Measurements from ENCODE around the gene SYNPR. TPM values are rescaled to one million over a fixed set of nuclear protein-coding genes. Genes with fewer than 3 reads are reported as not detected.

SYNPR gene
- total and polyA plus RNA-seq, 5 donors from 2014 or later, result not detected

DNA sequence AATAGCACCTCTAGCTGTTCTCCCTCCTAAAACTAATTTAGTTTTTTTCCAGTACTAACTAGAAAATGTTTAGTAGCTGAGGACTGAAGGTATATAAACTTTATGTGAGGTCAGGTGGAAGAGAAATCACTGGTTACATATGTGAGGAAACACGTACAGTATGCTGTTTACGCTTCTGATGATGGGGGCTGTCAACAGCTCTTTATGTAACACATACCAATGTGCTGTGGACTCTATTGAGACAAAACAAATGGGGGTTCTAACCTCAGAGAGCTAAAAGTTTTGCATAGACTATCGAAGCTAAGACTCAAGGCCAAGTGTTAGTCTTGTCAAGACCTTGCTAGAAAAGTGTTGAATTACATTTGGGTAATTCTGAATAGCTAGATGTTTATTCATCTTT is 107.5 kb downstream of the SYNPR start:
- peaks cover 0 to 3% (median 0%) of the 10 kb centered on the region in 7 donors for H3K9me3 Mint-ChIP-seq
- no peaks in the 10 kb centered on the region for H3K27me3 Mint-ChIP-seq
- no peaks in the 10 kb centered on the region for H3K36me3 ChIP-seq (ENCODE audit: control insufficient read depth, insufficient read depth, low read length)
- ATAC-seq (ENCODE audit: low read depth in 2 of 2) (no peak), DNase-seq (no peak)
- H3K27ac Mint-ChIP-seq, result no peak overlapping the region
- H3K27ac ChIP-seq (ENCODE audit: insufficient read depth, low read length, poor library complexity, severe bottlenecking), result no peak overlapping the region
- no peak overlapping the region for H3K4me3 Mint-ChIP-seq
- H3K27me3 ChIP-seq (ENCODE audit: control insufficient read depth, insufficient read depth, low read length), result no peaks in the 10 kb centered on the region
- no peaks in the 10 kb centered on the region for H3K4me1 Mint-ChIP-seq
- no peak overlapping the region for H3K4me3 ChIP-seq (ENCODE audit: low read depth, low read length)
- no peaks in the 10 kb centered on the region for H3K9me3 ChIP-seq (ENCODE audit: control insufficient read depth in 2 of 2, low read length in 2 of 2)
- H3K4me1 ChIP-seq (ENCODE audit: control insufficient read depth, insufficient read depth, low read length, poor library complexity, severe bottlenecking), result no peaks in the 10 kb centered on the region
- no peaks in the 10 kb centered on the region for H3K36me3 Mint-ChIP-seq

DNA sequence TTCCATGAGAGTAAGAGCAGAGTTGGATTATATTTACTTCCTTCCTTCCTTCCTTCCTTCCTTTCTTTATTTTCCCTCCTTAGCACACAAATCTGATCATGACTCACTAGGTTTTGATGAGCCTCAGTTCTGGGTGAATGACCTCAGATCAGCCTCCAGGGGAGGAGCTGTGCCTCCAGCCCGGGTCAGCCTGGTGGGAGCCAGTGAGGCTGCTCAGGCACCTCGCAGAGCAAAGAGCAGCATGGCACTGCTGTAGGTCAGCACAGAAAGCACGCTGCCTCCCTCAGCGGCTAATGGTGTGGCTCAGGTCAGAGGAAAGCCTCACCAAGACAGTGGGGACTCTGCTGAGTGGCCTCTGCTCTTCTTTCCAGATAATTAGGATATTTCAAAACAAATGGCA is 108.5 kb downstream of the SYNPR start:
- no peak for ATAC-seq (ENCODE audit: low read depth in 2 of 2)
- H3K27me3 Mint-ChIP-seq, result no peaks in the 10 kb centered on the region
- peaks cover 0 to 3% (median 0%) of the 10 kb centered on the region in 7 donors for H3K9me3 Mint-ChIP-seq

DNA sequence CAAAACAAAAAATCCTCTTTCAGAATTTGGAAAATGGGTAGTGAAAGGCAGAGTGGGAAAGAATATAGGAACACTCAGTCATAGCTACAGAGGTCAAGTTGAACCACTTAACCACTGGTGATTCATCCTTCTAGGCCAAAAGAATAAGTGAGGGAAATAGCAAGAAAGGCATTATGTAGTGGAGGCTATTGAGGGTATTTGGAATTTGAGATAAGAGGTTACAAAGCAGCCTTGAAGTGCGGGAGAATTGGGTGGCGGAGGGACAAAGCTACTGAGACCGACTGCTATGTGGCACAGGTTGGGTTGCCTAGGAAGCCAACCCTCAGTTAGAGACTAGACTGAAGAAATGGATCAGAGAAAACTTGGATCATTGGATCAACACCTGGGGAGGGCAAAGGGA is 109.5 kb downstream of the SYNPR start:
- H3K27me3 Mint-ChIP-seq, result no peaks in the 10 kb centered on the region
- no peaks in the 10 kb centered on the region for H3K36me3 Mint-ChIP-seq
- ATAC-seq (ENCODE audit: low read depth in 2 of 2), result no peak
- no peaks in the 10 kb centered on the region for H3K4me1 Mint-ChIP-seq
- H3K27me3 ChIP-seq (ENCODE audit: control insufficient read depth, insufficient read depth, low read length), result no peaks in the 10 kb centered on the region
- DNase-seq, result no peak
- H3K9me3 Mint-ChIP-seq, result peaks cover 0 to 2% (median 0%) of the 10 kb centered on the region in 7 donors
- H3K27ac Mint-ChIP-seq, result no peak overlapping the region
- H3K4me3 ChIP-seq (ENCODE audit: low read depth, low read length), result no peak overlapping the region
- H3K27ac ChIP-seq (ENCODE audit: insufficient read depth, low read length, poor library complexity, severe bottlenecking), result no peak overlapping the region
- no peaks in the 10 kb centered on the region for H3K9me3 ChIP-seq (ENCODE audit: control insufficient read depth in 2 of 2, low read length in 2 of 2)
- no peaks in the 10 kb centered on the region for H3K36me3 ChIP-seq (ENCODE audit: control insufficient read depth, insufficient read depth, low read length)
- H3K4me3 Mint-ChIP-seq, result no peak overlapping the region
- H3K4me1 ChIP-seq (ENCODE audit: control insufficient read depth, insufficient read depth, low read length, poor library complexity, severe bottlenecking), result no peaks in the 10 kb centered on the region

More for the DNA sequence above, 108.5 kb downstream of the SYNPR start:
- no peak overlapping the region for H3K27ac Mint-ChIP-seq
- no peak for DNase-seq
- no peak overlapping the region for H3K4me3 ChIP-seq (ENCODE audit: low read depth, low read length)
- no peaks in the 10 kb centered on the region for H3K36me3 ChIP-seq (ENCODE audit: control insufficient read depth, insufficient read depth, low read length)
- no peaks in the 10 kb centered on the region for H3K4me1 Mint-ChIP-seq
- H3K27ac ChIP-seq (ENCODE audit: insufficient read depth, low read length, poor library complexity, severe bottlenecking), result no peak overlapping the region
- no peaks in the 10 kb centered on the region for H3K4me1 ChIP-seq (ENCODE audit: control insufficient read depth, insufficient read depth, low read length, poor library complexity, severe bottlenecking)
- no peaks in the 10 kb centered on the region for H3K36me3 Mint-ChIP-seq
- no peak overlapping the region for H3K4me3 Mint-ChIP-seq
- H3K27me3 ChIP-seq (ENCODE audit: control insufficient read depth, insufficient read depth, low read length), result no peaks in the 10 kb centered on the region
- H3K9me3 ChIP-seq (ENCODE audit: control insufficient read depth in 2 of 2, low read length in 2 of 2), result no peaks in the 10 kb centered on the region

DNA sequence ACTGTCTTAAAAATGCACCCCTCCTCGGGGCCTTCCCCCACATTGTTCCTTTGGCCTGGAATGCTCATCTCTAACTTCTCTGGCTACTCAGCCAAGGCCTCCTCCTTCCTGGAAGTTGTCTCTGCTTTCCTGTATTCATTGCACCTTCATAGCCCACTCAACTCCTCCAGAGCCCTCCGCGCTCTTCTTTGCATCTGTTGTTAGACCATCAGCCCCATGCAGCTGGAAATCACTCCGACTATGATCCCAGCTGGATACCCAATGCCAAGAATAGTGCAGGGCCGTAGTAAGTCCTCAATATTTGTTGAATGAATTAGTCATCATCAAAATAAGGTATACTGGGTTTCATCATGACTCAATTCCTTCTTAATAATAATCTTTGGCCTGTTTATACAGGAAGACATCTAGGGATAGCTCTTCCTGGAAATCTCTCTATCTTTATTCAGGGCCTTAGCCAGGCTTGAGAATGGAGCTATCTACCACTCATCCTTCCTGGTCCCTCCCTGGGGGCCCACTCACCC is 112.7 kb downstream of the SYNPR start:
- Mint-ChIP-seq H3K4me3 (no peak overlapping the region), H3K27me3 (no peaks in the 10 kb centered on the region), H3K27ac (no peak overlapping the region), H3K9me3 (peaks cover 0 to 2% (median 0%) of the 10 kb centered on the region in 7 donors), H3K36me3 (no peaks in the 10 kb centered on the region), H3K4me1 (no peaks in the 10 kb centered on the region)
- Histone ChIP-seq H3K36me3 (ENCODE audit: control insufficient read depth, insufficient read depth, low read length) (no peaks in the 10 kb centered on the region), H3K4me3 (ENCODE audit: low read depth, low read length) (no peak overlapping the region), H3K27me3 (ENCODE audit: control insufficient read depth, insufficient read depth, low read length) (no peaks in the 10 kb centered on the region), H3K4me1 (ENCODE audit: control insufficient read depth, insufficient read depth, low read length, poor library complexity, severe bottlenecking) (no peaks in the 10 kb centered on the region), H3K9me3 (ENCODE audit: control insufficient read depth in 2 of 2, low read length in 2 of 2) (no peaks in the 10 kb centered on the region), H3K27ac (ENCODE audit: insufficient read depth, low read length, poor library complexity, severe bottlenecking) (no peak overlapping the region)
- no peak for ATAC-seq (ENCODE audit: low read depth in 2 of 2)
- no peak for DNase-seq

DNA sequence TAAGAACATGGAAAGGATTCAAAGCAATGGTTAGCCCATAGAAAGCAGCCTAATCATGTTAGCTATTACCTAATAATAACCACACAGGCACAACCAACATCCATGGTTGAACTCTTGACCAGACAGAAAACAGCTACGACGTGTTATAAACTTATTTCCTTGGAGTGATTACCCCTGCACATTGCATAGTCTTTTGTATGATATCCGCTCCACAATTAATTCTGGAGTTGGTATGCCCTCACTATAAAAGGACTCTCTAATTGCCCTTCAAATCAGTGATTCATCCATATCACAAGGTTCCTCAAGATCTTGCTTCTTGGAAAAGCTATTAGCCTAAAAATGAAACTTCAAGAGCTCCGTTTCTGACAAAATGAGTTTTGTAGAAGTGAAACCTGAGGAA is 117.9 kb downstream of the SYNPR start:
- H3K4me3 ChIP-seq (ENCODE audit: low read depth, low read length), result no peak overlapping the region

DNA sequence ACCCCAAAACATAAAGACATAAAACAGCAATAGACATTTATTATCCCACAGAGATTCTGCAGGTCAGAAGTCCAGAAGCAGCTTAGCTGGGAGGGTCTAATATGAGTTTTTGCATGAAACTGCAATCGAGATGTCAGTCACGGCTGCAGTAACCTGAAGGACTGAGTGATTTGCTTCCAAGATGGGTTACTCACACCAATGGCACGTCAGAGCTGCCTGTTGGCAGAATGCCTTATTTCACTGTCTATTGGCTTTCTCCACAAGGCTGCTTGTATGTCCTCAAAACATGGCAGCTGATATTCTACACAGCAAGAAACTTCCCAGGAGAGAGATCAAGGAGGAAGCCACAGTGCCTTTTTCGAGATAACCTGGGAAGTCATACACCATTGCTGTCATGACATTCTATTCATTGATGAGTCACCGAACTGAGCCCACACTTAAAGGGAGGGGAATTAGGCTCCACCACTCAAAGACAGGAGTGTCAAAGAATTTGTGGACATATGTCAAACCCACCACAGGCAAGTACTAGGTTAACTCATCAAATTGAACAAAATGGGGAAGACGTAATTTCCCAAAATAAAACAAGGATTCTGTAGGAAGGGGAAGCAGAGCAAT is 122.2 kb downstream of the SYNPR start:
- Histone ChIP-seq H3K27me3 (ENCODE audit: control insufficient read depth, insufficient read depth, low read length) (no peaks in the 10 kb centered on the region), H3K4me1 (ENCODE audit: control insufficient read depth, insufficient read depth, low read length, poor library complexity, severe bottlenecking) (no peaks in the 10 kb centered on the region), H3K9me3 (ENCODE audit: control insufficient read depth in 2 of 2, low read length in 2 of 2) (no peaks in the 10 kb centered on the region), H3K4me3 (ENCODE audit: low read depth, low read length) (no peak overlapping the region), H3K27ac (ENCODE audit: insufficient read depth, low read length, poor library complexity, severe bottlenecking) (no peak overlapping the region), H3K36me3 (ENCODE audit: control insufficient read depth, insufficient read depth, low read length) (no peaks in the 10 kb centered on the region)
- Mint-ChIP-seq H3K9me3 (peaks cover 0 to 5% (median 2%) of the 10 kb centered on the region in 7 donors), H3K27ac (no peak overlapping the region), H3K4me3 (no peak overlapping the region), H3K4me1 (no peaks in the 10 kb centered on the region), H3K36me3 (no peaks in the 10 kb centered on the region), H3K27me3 (no peaks in the 10 kb centered on the region)
- DNase-seq (no peak), ATAC-seq (ENCODE audit: low read depth in 2 of 2) (no peak)

More for the DNA sequence above, 117.9 kb downstream of the SYNPR start:
- H3K27ac ChIP-seq (ENCODE audit: insufficient read depth, low read length, poor library complexity, severe bottlenecking), result no peak overlapping the region
- Mint-ChIP-seq H3K4me1 (no peaks in the 10 kb centered on the region), H3K27ac (no peak overlapping the region), H3K27me3 (no peaks in the 10 kb centered on the region), H3K36me3 (no peaks in the 10 kb centered on the region), H3K4me3 (no peak overlapping the region), H3K9me3 (peaks cover 0 to 5% (median 0%) of the 10 kb centered on the region in 7 donors)
- H3K4me1 ChIP-seq (ENCODE audit: control insufficient read depth, insufficient read depth, low read length, poor library complexity, severe bottlenecking), result no peaks in the 10 kb centered on the region
- no peaks in the 10 kb centered on the region for H3K27me3 ChIP-seq (ENCODE audit: control insufficient read depth, insufficient read depth, low read length)
- ATAC-seq (ENCODE audit: low read depth in 2 of 2) (no peak), DNase-seq (no peak)
- no peaks in the 10 kb centered on the region for H3K9me3 ChIP-seq (ENCODE audit: control insufficient read depth in 2 of 2, low read length in 2 of 2)
- H3K36me3 ChIP-seq (ENCODE audit: control insufficient read depth, insufficient read depth, low read length), result no peaks in the 10 kb centered on the region

DNA sequence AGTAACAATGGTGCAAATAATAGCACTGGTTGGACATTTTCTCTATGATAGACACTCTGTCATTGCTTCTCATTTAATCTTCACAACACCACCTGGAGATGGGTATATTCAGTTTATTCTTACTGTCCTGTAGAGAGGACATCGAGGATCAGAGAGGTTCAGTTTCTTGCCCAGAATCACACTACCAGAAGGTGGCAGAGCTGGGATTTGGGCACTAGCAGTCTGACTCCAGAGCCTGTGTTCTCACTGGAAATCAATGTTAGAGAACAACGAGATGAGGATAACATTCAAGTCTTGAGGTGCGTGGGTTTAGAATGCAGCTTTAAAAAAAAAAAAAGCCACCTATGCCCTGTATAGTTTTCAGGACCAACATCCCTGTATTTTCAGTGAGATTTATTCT is 127.8 kb downstream of the SYNPR start:
- Mint-ChIP-seq H3K4me3 (no peak overlapping the region), H3K27ac (peak overlapping the region in 1 of 3 donors; percentile 6), H3K36me3 (no peaks in the 10 kb centered on the region), H3K27me3 (no peaks in the 10 kb centered on the region), H3K9me3 (peaks cover 0 to 4% (median 2%) of the 10 kb centered on the region in 7 donors), H3K4me1 (no peaks in the 10 kb centered on the region)
- Histone ChIP-seq H3K9me3 (ENCODE audit: control insufficient read depth in 2 of 2, low read length in 2 of 2) (no peaks in the 10 kb centered on the region), H3K27ac (ENCODE audit: insufficient read depth, low read length, poor library complexity, severe bottlenecking) (no peak overlapping the region), H3K4me3 (ENCODE audit: low read depth, low read length) (no peak overlapping the region), H3K4me1 (ENCODE audit: control insufficient read depth, insufficient read depth, low read length, poor library complexity, severe bottlenecking) (no peaks in the 10 kb centered on the region), H3K36me3 (ENCODE audit: control insufficient read depth, insufficient read depth, low read length) (no peaks in the 10 kb centered on the region), H3K27me3 (ENCODE audit: control insufficient read depth, insufficient read depth, low read length) (no peaks in the 10 kb centered on the region)
- DNase-seq (no peak), ATAC-seq (ENCODE audit: low read depth in 2 of 2) (no peak)

DNA sequence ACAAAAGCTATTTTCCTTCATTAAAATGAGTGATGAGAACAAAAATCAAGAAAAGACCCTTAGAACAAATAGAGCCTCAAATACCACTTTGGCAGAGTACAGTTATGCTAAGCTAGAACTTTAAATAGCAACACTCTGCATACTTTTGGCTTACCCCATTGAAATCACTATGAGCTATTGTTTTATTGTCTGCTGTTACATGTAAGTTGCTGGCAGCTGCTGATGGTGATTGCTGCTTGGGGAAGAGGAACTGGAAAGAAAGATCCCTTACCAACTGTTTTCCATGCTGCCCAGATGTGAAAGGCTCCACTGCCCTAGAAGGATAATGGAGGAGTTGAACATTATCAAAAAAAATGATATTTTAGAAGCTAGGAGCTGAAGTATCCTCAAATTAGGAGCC is 135.4 kb downstream of the SYNPR start:
- Histone ChIP-seq H3K9me3 (ENCODE audit: control insufficient read depth in 2 of 2, low read length in 2 of 2) (no peaks in the 10 kb centered on the region), H3K4me3 (ENCODE audit: low read depth, low read length) (no peak overlapping the region), H3K36me3 (ENCODE audit: control insufficient read depth, insufficient read depth, low read length) (no peaks in the 10 kb centered on the region), H3K27ac (ENCODE audit: insufficient read depth, low read length, poor library complexity, severe bottlenecking) (no peak overlapping the region), H3K27me3 (ENCODE audit: control insufficient read depth, insufficient read depth, low read length) (no peaks in the 10 kb centered on the region), H3K4me1 (ENCODE audit: control insufficient read depth, insufficient read depth, low read length, poor library complexity, severe bottlenecking) (no peaks in the 10 kb centered on the region)
- Mint-ChIP-seq H3K27ac (no peak overlapping the region), H3K4me1 (no peaks in the 10 kb centered on the region), H3K36me3 (no peaks in the 10 kb centered on the region), H3K27me3 (no peaks in the 10 kb centered on the region), H3K9me3 (peaks cover 0 to 4% (median 0%) of the 10 kb centered on the region in 7 donors), H3K4me3 (no peak overlapping the region)
- DNase-seq (no peak), ATAC-seq (ENCODE audit: low read depth in 2 of 2) (no peak)

Data from CD4-positive, CD25-positive, alpha-beta regulatory T cell (primary cell).